Stimulated activated CD4-positive, alpha-beta T cell treated with anti-CD3 and anti-CD28 coated beads, Interleukin-1b, Interleukin-23, amount 100 ng/mL, for 24 hours (primary cell): ENCODE data around the gene TBC1D22A.
"Not testable (repeated sequence)": the region's sequence is repeated elsewhere in the genome, so short reads cannot be mapped to it uniquely, and the experiment has no call there.

Experiments
- DNase-seq, 4 experiments: peaks; one replicate each; pipeline ENCODE4 v3.0.0-alpha.2; 2020; ENCODE audit warnings: low read depth in 4 of 4, low spot score in 1 of 4

TBC1D22A gene

DNA sequence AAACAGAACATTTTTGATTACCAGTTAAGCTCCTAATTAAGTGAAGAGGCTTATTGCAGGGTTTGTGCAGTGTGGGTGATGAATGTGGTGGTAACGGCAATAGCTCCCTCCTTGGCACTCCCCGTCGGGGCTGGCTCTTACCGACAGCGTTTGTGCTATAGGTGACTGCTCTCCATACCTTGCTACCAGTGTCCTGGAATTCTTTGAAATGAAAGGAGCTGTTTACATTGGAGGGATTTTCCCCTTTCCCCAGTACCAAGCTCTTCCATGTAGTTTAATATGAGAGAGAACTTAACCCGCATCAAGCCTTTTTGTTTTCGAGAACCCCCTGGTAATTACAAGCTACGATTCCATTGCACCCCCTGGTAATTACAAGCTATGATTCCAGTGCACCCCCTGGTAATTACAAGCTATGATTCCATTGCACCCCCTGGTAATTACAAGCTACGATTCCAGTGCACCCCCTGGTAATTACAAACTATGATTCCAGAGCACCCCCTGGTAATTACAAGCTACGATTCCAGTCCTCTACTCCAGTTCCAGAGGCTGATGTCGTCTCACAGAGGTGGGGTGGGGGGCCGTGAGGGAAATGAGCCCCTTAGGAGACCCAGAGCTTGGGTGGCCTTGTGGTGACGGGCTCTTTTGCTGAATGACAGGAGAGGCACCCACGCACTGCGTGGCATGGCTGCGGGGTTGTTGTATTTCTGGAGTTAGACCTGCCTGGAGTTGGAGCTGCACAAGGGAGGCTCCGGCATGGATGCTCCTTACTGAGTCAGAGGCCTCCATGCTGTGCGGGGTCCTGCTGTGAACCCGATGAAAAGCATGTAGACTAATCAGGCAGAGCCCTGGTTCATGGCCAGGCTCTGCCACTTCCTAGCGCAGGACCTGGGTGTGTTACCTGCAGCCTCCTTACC, 205.3 kb downstream of the TBC1D22A start:
- no peak for DNase-seq

DNA sequence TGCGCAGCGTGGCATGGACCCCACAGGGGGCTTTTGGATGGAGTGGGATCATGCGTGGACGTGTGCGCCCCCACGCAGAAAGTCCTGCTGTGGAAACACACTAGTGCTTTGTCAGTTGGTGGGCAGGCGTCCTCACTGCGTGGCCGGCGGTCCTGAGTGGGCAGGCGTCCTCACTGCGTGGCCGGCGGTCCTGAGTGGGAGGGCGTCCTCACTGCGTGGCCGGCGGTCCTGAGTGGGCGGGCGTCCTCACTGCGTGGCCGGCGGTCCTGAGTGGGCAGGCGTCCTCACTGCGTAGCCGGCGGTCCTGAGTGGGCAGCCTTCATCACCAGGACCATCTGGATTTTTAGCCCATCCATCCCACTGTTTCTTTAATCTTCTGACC, 205.9 kb downstream of the TBC1D22A start:
- no peak for DNase-seq

DNA sequence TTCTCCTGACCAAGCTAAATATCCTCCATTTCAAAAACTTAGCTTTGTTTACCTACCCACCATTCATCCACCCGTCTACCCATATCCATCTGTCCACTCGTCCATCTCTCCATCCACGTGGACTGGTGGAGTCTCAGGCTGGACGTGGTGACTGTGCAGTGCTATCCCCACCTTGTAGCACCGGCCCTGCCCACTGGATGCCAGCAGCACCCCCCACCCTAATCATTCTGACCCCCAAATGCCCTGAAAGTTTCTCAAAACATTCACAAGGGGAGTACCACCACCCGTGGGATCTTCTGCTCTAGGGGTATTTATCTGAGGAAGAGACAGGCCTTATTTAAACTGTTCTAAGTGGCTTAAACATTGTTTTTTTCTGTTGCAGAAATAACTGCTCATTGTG, 206.4 kb downstream of the TBC1D22A start:
- no peak for DNase-seq

DNA sequence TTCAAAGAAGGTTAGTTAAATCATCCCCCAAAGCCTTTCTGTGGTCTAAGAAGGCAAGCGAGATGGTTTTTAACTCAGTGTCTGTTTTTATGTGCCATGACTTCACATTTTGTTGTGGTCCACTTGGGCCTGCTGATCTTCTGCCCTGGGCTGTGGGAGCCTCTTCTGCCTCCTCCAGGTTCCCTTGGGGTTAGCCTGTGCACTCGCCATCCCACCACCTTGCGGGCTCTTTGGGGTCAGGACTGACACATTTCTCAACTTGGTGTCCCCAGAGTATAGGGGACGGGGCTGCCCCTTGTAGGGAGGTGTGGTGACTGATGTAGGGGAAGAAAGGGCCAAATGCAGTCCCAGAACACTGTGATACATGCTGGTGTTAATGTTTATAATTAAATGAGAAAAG, 207.0 kb downstream of the TBC1D22A start:
- DNase-seq = peak in 1 of 4 experiments; percentile 15

DNA sequence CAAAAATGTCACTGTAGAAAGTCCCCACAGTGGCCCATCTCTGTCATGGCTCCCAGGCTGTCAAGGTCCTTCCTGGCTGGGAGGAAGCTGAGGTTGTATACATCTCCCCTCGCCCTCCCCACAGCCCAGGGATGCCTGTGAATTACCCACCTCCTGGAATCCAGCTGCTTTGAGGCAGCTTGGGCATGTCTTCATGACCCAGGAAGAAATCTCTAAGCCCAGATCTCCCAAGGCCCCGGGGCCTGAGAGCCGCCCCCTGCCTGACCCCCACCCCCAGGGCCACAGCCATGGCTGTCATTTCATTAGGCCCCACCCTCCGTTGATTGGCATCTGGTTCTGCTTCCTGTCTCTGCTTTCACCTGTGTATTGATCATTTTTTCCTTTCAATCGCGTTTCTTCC, 207.5 kb downstream of the TBC1D22A start:
- no peak for DNase-seq

DNA sequence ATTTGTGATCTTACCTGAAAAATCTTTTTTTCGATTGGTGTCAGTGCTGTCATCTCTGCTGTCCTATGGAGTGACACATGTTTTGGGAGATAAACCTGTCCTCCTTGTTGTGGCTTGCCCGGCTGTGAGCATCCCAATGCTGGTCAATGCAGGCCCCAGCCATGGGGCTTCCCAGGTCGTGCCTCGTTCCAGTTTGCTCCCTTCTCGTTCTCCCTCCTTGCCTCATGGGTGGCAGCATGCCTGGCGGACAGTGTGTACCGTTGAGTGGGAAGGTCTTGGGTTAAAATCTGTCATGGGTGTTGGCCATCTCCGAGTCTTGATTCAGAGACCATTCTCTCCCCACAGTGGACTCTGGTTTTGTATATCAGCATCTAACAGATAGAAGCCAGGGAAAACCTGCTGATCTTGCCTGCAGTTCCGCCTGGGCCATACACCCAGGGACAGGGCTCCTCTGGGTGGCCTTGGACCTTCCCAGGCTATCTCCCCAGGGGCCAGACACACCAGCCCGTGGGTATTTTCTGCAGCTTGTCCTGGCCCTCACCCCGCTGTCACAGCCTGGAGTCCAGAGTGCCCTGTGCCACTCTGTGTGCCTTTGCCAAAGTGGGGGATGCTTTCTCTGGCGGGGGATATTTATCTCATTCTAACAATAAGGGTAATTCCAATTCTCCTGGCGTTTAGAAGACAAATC, 208.1 kb downstream of the TBC1D22A start:
- DNase-seq = no peak

DNA sequence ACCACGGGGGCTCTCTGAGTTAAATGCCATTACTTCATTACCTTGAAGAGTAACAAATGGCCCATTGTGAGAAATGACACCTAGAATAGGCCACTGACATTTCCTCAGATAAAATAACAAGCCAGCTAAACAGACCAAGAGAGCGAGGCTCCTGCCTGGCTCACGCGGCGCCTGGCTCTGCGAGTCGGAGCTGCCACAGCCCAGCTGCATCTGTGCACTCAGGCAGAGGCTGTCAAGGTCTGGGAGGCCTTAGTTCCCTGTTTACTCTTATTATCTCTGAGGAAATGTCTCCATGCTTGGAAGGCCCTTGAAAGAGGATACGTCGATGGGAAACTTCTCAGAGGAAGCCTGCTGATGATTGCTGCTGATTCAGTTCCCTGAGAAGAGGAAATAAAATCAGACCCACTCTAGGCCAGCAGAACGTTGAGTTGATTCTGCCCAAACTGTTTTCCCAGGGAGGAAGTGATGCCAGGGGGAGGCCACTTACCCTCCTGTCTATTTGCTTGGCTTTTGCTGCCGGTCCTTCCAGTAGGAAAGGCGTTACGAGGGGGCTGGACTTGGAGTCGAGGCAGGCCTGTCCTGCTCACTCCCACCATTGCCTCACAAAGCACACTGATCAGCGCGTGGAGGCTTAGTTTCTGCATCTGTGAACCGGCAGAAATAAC, 208.8 kb downstream of the TBC1D22A start:
- DNase-seq = no peak

DNA sequence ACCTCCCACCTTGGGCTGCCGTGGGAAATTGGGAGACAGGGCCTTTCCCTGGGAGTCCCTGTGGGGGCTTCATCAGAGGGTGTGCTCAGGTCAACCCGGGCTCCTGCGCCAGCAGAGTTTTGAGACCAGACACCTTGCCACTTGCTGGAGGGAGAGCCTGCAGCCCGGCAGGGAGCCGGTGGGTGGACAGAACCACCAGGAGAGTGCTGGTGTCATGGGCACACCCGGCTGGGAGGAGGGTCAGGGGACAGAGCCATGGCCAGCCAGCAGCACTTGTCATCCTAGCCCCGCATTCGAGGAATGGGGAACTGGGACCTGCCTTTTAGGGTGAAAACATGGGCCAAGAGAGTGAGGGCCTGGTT, 209.3 kb downstream of the TBC1D22A start:
- DNase-seq = no peak

DNA sequence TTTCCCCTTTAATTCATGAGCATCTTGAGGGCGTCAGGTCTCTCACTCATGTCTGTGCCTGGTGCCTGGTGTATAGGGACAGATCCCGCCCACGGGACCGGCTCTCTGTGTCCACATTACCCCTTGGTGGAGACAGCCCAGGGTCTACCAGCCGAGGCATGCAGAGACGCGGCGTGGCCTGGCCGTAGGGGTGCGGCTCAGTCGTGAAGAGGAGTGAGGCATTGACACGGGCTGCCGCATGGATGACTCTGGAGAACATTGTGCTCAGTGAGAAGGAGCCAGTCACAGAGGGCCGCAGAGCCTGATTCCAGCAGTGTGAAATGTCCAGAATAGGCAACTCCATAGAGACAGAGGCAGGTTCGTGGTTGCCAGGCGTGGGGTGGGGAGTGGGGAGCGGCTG, 209.8 kb downstream of the TBC1D22A start:
- DNase-seq = no peak

DNA sequence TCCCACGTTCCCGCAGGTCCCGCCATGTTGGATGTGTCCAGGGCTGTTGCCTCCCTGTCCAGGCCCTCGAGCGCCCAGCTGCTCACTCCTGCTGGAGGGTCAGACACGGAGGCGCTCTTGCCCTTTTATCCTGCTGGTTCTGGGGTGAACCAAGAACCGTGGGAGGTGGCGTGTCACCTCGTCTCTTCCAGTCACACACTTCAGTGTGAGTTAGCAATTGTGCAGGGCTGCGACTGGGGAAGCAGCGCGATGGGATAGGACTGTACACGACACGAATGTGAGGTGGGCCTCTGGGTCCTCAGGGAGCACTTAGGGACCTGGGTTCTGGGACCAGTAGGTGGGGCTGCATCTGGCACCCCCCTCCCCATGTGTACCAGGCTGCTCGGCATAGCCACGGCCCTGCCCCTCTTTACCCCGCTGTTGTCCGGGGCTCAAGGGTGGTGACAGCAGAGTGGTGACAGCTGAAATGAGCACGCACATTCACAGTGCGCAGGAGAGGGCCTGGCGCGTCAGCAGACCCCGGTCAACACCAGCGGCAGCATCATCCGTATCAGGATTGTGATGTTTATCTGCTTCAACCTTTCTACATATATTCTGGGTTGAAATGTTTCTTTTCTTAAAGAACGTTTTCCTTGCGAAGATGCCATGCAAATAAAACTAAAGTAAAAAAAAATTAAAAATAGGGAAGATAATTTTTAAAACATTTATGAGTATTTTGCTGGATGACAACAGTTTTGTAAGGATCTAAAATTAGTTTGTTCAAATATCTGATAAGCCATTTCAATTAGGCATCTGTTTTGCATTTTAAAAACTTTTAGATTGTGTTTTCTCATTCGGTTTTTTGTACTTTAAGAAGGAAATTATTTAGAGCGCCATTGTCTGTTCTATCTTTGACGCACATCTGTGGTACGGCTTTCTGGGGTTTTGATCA, 210.7 kb downstream of the TBC1D22A start:
- no peak for DNase-seq

DNA sequence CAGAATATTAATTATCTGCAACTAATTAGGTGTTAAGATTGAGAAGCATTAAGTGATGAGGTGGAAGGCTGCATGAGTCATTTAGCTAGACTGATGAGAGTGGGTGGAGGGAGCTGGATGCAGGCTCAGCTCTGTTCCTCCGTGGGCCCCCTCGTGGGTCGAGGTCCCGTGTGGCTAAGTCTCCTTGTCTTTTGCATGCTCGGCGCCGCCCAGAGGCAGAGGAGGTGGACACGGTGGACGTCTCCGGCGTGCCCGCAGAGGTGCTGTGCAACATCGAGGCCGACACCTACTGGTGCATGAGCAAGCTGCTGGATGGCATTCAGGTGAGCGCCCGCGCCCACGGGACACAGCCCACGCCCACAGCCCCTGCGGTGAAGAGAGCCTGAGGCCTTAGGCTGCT, 211.6 kb downstream of the TBC1D22A start:
- DNase-seq = no peak

DNA sequence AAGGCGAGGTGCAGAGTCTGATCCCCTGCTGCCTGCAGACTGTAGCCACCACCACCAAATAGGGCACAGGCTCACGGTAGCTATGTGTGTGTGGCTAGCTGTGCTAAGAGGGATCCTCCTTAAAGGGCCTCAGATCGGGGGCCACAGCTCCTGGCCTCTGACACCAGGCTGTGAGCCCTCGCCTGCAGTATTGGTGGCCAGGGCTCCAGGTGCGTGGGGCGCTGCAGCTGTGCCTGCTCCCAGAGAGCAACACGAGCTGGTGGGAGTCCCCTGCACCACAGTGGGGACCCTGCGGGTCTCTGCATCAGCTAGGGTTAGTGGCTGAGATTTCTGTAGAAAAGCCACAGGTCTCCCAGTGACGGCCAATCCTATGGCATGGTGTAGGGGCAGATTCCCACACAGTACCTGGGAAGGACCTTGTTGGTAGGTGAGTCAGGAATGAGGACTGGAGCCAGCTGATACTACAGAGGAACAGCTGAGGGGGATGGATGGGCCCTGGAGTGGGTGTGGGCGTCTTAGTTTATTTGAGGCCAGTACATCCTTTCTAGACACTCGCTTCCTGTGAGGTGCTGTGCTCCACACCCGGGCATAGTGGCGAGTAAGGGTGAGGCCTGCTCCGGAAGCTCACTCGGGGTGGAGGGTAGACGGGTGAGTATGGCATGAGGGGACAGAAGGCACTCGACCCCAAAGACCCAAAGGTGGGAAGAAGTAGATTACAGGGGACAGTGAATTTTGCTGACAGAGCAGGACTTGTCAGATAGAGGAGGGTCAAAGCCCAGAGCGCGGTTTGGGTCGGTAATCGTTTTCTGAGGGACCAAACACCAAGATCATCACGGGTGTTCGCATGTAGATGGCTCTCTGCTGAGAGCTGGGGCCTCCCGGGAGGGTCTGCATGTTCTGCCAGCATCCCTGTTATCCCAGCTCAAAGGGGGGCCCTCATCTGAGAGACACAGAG, 212.5 kb downstream of the TBC1D22A start:
- no peak for DNase-seq

DNA sequence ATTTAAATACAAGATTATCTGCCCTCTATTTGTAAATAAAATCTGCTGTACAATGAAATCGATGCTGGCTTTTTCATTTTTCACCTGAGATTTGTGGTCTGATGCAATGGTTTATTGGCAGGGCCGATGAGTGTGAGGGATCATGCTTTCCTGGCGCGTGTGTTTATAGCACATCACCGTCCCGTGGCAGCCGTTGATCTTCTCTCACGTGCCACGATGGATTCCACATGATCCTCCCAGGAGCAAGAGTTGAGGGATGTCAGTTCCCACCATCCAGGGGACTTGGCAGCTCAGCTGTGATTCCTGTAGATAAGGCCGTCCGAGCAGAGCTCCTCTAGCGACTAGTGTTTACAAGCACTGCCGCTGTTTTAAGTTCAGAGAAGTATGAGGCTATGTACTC, 213.7 kb downstream of the TBC1D22A start:
- no peak for DNase-seq

DNA sequence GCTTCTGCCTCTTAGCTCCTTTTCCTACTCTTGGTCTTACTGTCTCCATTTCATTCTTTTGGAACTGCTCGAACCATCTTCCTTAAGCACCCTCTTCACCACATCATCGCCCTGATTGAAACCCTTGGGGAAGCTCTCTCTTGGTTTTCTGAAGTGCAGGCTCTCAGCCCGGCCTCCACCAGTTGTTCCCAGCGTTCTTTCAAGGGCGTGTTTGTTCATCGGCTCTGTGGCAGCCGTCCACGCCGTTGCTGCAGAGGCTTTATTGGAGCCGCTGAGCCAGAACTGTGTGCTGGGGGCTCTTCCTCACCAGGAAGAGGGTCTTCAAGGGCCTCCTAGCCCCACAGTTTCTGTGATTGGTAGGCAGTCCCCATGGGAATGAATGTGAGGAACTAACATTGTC, 214.1 kb downstream of the TBC1D22A start:
- no peak for DNase-seq

DNA sequence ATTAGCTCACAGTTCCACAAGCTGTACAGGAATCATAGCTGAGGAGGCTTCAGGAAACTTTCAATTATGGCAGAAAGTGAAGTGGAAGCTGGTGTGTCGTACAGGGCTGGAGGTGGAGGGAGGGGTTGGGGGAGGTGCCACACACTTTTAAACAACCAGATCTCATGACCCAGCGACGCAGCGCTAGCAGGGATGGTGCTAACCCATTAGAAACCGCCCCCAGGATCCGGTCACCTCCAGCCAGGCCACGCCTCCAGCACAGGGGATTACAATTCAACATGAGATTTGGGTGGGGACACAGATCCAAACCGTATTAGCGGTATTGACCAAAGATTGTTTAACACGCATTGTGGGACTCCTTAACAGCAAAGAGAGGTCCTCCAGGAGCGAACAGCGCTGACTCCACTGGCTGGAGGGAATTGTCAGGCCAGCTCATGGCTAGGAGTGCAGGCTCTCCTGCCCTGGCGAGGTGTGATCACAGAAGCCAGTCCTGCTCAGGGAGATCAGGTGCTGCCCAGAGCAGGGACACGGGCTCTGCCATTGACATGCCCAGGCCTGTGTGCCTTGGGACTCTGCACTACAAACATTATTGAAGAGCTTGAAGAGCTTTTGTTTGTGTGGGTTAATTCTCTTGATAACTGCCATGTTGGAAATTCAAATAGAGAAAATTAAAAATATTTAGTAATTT, 215.3 kb downstream of the TBC1D22A start:
- no peak for DNase-seq

DNA sequence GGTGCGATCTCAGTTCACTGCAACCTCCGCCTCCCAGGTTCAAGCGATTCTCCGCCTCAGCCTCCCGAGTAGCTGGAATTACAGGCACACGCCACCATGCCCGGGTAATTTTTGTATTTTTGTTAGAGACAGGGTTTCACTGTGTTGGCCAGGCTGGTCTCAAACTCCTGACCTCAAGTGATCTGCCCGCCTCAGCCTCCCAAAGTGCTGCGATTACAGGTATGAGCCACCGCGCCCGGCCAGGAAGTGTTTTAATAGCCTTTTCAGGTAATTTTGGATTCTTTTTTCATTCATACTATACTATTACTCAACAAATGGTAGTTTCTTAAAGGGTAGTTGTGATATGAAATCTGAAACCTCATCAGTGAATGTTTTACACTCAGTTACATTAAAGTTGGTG, 216.2 kb downstream of the TBC1D22A start:
- not testable (repeated sequence) for DNase-seq

DNA sequence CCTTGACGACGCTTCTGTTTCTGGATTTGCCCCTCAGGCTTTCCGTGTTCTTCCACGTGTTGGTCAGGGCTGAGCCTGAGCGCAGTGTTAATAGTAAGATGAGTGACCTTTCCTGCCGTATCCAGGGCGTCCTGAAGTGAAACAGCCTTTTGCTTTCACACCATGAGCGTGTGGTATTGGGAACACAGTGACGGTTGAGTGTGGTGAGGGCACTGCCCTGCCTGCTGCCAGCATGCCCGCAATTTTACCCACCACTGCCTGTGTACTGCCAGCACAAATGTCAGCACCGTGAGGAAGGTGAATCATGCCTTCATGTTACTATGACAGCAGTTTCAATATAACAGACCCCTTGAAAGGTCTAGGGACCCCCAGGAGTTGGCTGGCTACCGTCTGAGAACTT, 217.1 kb downstream of the TBC1D22A start:
- no peak for DNase-seq

DNA sequence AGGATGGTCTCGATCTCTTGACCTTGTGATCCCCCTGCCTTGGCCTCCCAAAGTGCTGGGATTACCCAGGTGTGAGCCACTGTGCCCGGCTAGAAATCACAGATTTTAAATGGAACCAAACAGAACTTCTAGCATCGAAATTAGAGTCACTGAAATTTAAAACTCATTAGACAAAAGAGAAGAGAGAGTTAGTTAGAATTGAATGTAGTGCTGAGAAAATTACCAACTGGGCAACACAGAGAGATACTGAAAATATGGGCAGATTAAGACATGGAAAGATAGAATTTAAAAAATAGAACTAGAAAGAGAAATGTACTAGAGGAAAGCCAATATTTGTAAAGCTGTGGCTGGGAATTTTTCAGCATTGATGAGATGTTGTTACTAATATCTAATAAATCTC, 217.9 kb downstream of the TBC1D22A start:
- no peak for DNase-seq

DNA sequence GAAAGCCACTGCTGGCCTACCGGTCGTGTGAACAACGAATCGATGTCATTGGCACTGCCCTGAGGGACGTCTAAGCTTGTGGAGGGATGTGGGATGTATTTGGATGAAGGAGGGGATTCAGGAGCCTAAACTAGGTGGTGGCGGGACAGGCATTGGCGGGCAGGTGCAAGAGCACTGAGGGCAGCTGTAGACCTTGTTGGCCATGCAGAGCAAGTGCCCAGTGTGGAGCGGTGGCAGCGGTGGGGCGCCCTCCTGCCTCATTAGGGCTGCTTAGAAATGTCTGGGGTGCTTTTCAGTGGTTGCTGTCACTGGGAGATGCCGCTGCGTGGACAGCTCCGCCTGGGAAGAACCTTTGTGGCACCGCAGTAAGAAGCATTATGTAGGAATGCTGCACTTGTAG, 220.2 kb downstream of the TBC1D22A start:
- no peak for DNase-seq
